HUDEP-2 (cell line): Measurements from ENCODE around the gene HRH1.
A peak's percentile ranks its signal among the peaks of the same experiment; 100 is the strongest.

Source experiments
- DNase-seq, 76 experiments: peaks; one replicate each; lab custom pipeline; 2025; ENCODE audit not compliant: unreplicated experiment in 76 of 76; lab: John Stamatoyannopoulos, UW

The HRH1 gene

DNA sequence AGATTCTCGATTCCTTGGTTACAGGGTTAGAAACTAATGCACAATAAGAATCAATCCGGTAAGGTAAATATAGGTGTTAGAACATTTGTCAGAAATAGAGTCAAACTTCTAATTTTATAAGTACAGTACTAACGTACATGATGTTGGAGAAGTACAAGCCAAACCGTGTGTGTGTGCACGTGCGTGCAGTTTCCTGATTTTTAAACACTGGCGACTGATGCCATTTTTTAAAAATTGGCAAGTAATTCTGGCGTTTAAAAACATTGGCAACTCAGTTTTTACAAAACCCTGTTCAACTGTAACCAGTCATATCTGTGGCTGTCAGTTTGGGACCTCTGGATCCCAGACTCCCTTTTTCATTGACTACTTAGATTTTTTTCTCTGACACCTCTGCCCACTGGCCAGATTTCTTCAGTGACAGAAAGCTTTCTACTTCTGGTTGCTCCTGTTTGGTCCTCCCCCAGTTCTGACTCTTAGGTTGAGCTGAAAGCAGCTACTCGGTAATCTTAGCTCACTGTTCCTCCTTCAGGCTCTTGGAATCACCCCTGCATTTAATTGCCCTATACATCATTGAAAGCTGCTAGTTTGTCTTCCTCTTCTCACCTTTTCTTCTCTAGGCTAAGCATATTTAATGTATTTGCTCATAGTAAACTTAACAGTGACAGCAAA is 118.7 kb downstream of the HRH1 start:
- peak in 1 of 76 experiments; percentile 8 for DNase-seq

GRCh38 chr3:11273891-11274291 is 119.6 kb downstream of the HRH1 start:
- DNase-seq = no peak

DNA sequence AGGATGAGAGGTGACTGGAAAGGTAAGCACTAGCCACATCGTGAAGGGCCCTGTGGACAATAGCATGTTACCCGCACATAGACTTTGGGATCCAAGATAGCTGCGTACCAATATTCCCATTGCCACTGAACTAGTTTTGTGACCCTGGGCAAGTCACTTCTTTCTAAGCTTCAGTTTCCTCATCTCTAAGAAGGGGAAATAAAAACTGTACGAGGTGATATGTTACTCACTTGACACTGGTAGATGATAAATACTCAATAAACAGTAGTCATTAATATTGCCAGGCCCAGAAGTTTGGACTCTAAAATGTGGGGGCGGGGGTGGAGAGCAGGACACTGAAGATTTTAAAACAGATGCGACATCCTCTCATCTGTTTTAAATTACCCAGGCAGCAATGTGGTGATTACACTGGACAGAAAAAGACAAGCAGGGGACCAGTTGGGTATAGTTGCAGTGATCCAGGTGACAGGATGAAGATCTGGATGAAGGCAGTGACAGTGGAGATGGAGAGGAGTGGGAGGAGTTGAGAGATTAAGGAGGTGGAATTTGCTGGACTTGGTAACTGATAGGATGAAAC is 120.4 kb downstream of the HRH1 start:
- no peak for DNase-seq

GRCh38 chr3:11275926-11276325 is 121.6 kb downstream of the HRH1 start:
- DNase-seq = no peak

GRCh38 chr3:11276901-11277300 is 122.6 kb downstream of the HRH1 start:
- DNase-seq = no peak

- DNase-seq = no peak
These were observed 128.2 kb downstream of the HRH1 start for GRCh38 chr3:11282250-11283138.

GRCh38 chr3:11283139-11283475 is 128.8 kb downstream of the HRH1 start:
- no peak for DNase-seq

DNA sequence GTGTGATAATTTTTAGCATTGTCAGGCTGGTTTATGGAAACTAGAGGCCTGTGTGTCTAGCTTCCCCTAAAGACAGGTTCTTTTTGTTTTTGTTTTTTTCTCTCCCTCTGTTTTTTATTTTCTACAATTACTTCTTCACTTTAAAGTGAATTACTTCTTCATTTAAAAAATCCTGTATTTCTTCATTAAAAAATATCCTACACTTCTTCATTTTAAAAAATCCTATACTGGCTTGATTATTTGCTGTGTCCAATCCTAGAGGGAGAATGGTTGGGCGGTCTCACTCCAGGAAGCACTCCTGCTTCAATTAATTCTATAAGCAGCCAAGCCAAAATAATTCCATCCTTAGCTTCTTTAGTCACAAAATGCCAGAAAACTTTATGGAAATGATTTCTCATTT is 129.7 kb downstream of the HRH1 start:
- no peak for DNase-seq

DNA sequence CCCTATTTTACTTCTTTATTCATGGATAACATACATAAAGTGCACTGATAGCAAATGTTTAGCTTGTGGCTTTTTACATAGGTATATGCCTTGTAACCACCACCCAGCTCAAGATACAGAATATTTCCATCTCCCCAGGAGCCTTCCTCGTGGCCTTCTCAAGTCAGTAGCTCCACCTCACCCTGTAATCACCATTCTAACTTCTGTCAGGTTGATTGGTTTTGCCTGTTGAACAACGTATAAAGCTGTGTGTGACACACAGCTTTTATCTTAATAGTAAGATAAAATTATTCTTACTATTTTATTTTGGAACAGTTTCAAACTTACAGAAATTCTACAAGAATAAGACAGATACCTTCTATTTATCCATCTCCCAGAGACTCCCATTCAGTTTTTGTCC is 131.2 kb downstream of the HRH1 start:
- DNase-seq = no peak

DNA sequence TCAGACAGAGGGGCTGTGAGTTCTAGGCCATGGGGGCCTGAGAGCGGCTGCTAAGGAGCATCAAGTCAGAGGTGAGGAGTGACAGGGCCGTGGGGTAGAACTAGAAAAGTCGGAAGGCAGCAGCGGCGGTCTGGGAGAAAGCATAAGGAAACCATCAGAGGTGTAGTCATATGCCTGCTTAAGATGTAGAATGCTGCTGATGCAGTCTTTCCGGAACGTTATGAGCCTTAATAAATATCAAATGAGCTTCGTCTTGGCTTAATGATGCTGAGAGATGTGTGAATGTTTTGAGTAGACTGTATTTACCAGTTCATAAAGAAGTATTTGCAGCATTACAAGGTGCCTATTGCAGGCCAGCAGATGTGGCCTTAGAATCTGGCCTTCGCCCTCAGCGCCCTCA is 133.1 kb downstream of the HRH1 start:
- DNase-seq = no peak

DNA sequence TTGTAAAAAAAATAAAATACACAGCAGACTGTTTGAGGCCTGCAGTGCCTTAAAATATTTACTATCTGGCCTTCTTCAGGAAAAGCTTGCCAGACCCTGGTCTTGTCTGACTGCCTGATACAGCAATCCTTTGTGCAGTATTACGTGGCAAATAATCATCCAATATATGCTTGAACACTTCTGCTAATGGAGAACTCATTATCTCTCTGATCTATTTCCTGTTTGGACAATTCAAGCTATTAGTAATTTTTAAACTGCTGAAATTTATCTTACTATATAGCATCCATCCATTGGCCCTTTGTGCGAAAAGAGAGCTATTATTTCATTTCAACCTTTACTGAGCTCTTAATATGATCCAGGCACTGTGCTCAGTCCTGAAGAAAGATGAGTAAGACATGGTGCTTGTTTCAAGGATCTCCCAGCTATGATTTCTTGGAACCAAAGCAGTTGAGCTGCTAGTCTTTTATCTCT is 133.8 kb downstream of the HRH1 start:
- no peak for DNase-seq

GRCh38 chr3:11288786-11289637 is 134.7 kb downstream of the HRH1 start:
- no peak for DNase-seq

- DNase-seq = no peak
These were observed 135.6 kb downstream of the HRH1 start for GRCh38 chr3:11289864-11290263.

DNA sequence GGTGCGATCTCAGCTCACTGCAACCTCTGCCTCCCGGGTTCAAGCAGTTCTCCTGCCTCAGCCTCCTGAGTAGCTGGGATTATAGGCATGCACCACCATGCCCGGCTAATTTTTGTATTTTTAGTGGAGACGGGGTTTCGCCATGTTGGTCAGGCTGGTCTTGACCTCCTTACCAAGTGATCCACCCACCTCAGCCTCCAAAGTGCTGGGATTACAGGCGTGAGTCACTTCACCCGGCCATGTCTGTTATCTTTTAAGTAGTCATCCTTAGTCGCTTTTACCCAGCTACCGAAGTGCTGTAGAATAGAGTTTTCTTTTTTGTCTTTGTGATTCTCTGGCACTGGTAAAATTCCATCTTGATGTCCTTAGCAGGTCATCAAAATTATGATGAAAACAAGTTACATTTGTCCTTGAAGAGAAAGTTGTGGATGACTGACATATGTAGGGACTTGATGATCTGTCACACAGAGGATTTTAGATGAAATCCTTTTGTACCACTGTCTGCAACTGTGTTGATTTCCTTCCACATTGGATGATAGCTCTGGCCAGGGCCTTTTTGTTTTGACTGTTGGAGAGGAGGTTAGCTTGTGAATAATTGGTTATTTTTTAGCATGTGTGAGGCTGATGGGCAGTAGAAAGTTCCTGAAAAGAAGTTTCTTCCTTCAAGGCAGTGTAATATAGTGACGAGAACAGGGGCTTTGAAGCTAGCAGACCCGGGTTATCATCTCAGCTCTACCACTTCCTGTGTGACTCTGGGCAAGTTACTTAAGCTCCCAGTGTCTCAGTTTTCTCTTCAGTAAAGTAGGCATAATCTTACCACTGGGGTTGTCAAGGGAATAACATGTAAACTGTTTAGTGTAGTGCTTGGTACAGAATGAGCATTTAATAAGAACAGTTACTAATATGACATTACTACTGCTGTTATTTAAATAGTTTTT is 136.7 kb downstream of the HRH1 start:
- DNase-seq = no peak

- no peak for DNase-seq
These were observed 137.5 kb downstream of the HRH1 start for GRCh38 chr3:11291808-11292207.

GRCh38 chr3:11297126-11297525 is 142.8 kb downstream of the HRH1 start:
- DNase-seq = no peak

GRCh38 chr3:11300970-11301369 is 146.7 kb downstream of the HRH1 start:
- no peak for DNase-seq

GRCh38 chr3:11302444-11302843 is 148.2 kb downstream of the HRH1 start:
- no peak for DNase-seq

DNA sequence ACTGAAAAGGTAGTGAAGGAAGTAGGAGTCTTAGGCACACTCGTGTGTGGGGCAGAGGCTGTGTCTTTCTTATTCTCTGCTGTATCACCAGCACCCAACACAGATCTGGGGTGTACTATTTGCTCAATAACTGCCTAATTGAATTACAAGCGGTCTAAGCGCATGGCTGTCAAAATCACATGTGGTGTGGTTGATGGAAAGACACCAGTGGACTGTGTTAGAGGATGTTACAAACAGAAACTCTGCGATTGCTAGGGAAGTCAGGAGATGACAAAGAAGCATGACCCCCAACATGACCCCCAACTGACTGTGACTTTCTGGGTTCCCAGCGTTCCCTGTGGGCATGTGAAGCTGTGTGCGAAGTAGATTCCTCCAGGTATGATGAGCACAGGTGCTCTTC is 149.9 kb downstream of the HRH1 start:
- no peak for DNase-seq

DNA sequence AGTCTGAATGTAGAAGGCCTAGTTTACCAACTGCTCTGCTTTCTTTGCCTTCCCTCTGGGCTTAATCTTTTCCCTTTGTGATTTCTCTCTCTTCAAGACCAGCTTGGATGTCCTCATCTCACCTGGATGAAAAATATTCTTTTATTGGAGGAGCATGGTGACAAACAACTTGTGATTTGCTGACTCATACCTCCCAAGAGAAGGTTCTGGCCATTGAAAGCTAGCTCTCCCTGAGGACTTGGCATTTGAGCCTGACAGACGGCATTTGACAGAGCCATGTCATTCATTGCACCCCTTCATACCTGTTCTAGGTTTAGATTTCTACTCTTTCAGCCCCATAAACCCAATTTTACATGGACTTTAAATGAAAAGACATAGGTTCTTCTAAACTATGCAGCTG is 151.2 kb downstream of the HRH1 start:
- DNase-seq = no peak
